ENCODE measurements around the gene CRYBG1. TPM values are rescaled to one million over a fixed set of nuclear protein-coding genes. Genes with fewer than 3 reads are reported as not detected.

Gene CRYBG1
- total RNA-seq, 4 donors from 2014 or later, result 54.5 to 66.4 (median 59.8) TPM

GRCh38 chr6:106617302-106617701, 256.8 kb downstream of the CRYBG1 start:
- Histone ChIP-seq H3K9me3 (no peaks in the 10 kb centered on the region), H3K4me1 (no peaks in the 10 kb centered on the region), H3K36me3 (peaks cover 0 to 9% (median 0%) of the 10 kb centered on the region in 3 donors), H3K27me3 (no peaks in the 10 kb centered on the region), H3K27ac (no peak overlapping the region), H3K4me3 (no peak overlapping the region)
- no peak for DNase-seq
- TF ChIP-seq POLR2A (IDR thresholded peaks at IDR 0.05) (no peak), CTCF (IDR thresholded peaks at IDR 0.05) (no peak)

- H3K27ac ChIP-seq, result no peak overlapping the region
- no peaks in the 10 kb centered on the region for H3K9me3 ChIP-seq
- no peak for TF ChIP-seq POLR2A (IDR thresholded peaks at IDR 0.05)
- TF ChIP-seq CTCF (IDR thresholded peaks at IDR 0.05), result no peak
- H3K4me3 ChIP-seq, result no peak overlapping the region
- H3K4me1 ChIP-seq, result no peaks in the 10 kb centered on the region
- H3K27me3 ChIP-seq, result no peaks in the 10 kb centered on the region
- DNase-seq, result no peak
- H3K36me3 ChIP-seq, result peaks cover 0 to 12% (median 0%) of the 10 kb centered on the region in 3 donors
Measured at GRCh38 chr6:106617857-106618256, 257.3 kb downstream of the CRYBG1 start.

- H3K9me3 ChIP-seq, result no peaks in the 10 kb centered on the region
- TF ChIP-seq CTCF (IDR thresholded peaks at IDR 0.05) (no peak), POLR2A (IDR thresholded peaks at IDR 0.05) (no peak)
Measured at GRCh38 chr6:106618324-106618723, 257.8 kb downstream of the CRYBG1 start.

GRCh38 chr6:106619223-106619622, 258.7 kb downstream of the CRYBG1 start:
- Histone ChIP-seq H3K36me3 (peaks cover 0 to 12% (median 0%) of the 10 kb centered on the region in 3 donors), H3K4me1 (no peaks in the 10 kb centered on the region), H3K27me3 (no peaks in the 10 kb centered on the region), H3K4me3 (no peak overlapping the region), H3K27ac (no peak overlapping the region), H3K9me3 (no peaks in the 10 kb centered on the region)
- TF ChIP-seq CTCF (IDR thresholded peaks at IDR 0.05) (no peak), POLR2A (IDR thresholded peaks at IDR 0.05) (no peak)
- no peak for DNase-seq

More at GRCh38 chr6:106618324-106618723, 257.8 kb downstream of the CRYBG1 start:
- DNase-seq, result no peak
- no peaks in the 10 kb centered on the region for H3K27me3 ChIP-seq
- H3K4me1 ChIP-seq, result no peaks in the 10 kb centered on the region
- H3K27ac ChIP-seq, result no peak overlapping the region
- no peak overlapping the region for H3K4me3 ChIP-seq
- peaks cover 0 to 12% (median 0%) of the 10 kb centered on the region in 3 donors for H3K36me3 ChIP-seq

- Histone ChIP-seq H3K9me3 (no peaks in the 10 kb centered on the region), H3K36me3 (peaks cover 0 to 12% (median 0%) of the 10 kb centered on the region in 3 donors), H3K27me3 (no peaks in the 10 kb centered on the region), H3K4me1 (no peaks in the 10 kb centered on the region), H3K4me3 (no peak overlapping the region), H3K27ac (no peak overlapping the region)
- no peak for DNase-seq
- TF ChIP-seq POLR2A (IDR thresholded peaks at IDR 0.05) (no peak), CTCF (IDR thresholded peaks at IDR 0.05) (no peak)
Measured at GRCh38 chr6:106620931-106621672, 260.6 kb downstream of the CRYBG1 start.

Small RNAs within 50 kb of the gene (small RNA-seq; reads per million reads assigned to genes)
- 0 reads per million in 2 donors for gene RF00019
- gene RNA5SP211, result 0 to 0.06 reads per million in 2 donors
- gene RNU6-527P, result 0 reads per million in 2 donors

Other genes with a start within 250 kb of the CRYBG1 start
- 10 to 100 TPM; 42.7 to 73.4 (median 60.2) TPM for gene ATG5, start 35.0 kb upstream of the CRYBG1 start, total RNA-seq